HG03095 (cell line): ENCODE data around the gene APBB2.
A peak's percentile ranks its signal among the peaks of the same experiment; 100 is the strongest.

Experiments
- ATAC-seq: cut with Tn5 transposase; IDR thresholded peaks from one replicate; pipeline ENCODE4 v1.9.1; 2021; ENCODE audit warnings: moderate library complexity; ENCODE audit not compliant: unreplicated experiment

The APBB2 gene

GRCh38 chr4:40875507-40876150, 338.7 kb downstream of the APBB2 start:
- no peak for ATAC-seq

- no peak for ATAC-seq
Observed at GRCh38 chr4:40874901-40875300, 339.4 kb downstream of the APBB2 start.

- ATAC-seq: no peak
Observed at GRCh38 chr4:40874331-40874730, 340.0 kb downstream of the APBB2 start.

GRCh38 chr4:40871695-40872250, 342.6 kb downstream of the APBB2 start:
- no peak for ATAC-seq

GRCh38 chr4:40870150-40870549, 344.2 kb downstream of the APBB2 start:
- no peak for ATAC-seq

GRCh38 chr4:40865696-40866095, 348.6 kb downstream of the APBB2 start:
- no peak for ATAC-seq

- ATAC-seq: no peak
Observed at GRCh38 chr4:40864531-40864930, 349.8 kb downstream of the APBB2 start.

- no peak for ATAC-seq
Observed at GRCh38 chr4:40858962-40859361, 355.4 kb downstream of the APBB2 start.

GRCh38 chr4:40857956-40858355, 356.4 kb downstream of the APBB2 start:
- no peak for ATAC-seq

- peak; percentile 83 for ATAC-seq
Observed at GRCh38 chr4:40856840-40857362, 357.4 kb downstream of the APBB2 start.

GRCh38 chr4:40856277-40856839, 358.0 kb downstream of the APBB2 start:
- ATAC-seq: no peak

- ATAC-seq: no peak
Observed at GRCh38 chr4:40850496-40850895, 363.8 kb downstream of the APBB2 start.

GRCh38 chr4:40848940-40849339, 365.4 kb downstream of the APBB2 start:
- ATAC-seq: no peak

- ATAC-seq: no peak
Observed at GRCh38 chr4:40848251-40848650, 366.1 kb downstream of the APBB2 start.

GRCh38 chr4:40846532-40846931, 367.8 kb downstream of the APBB2 start:
- ATAC-seq: no peak

GRCh38 chr4:40845154-40845835, 369.0 kb downstream of the APBB2 start:
- ATAC-seq: no peak

- no peak for ATAC-seq
Observed at GRCh38 chr4:40844261-40844660, 370.1 kb downstream of the APBB2 start.

- no peak for ATAC-seq
Observed at GRCh38 chr4:40843696-40844095, 370.6 kb downstream of the APBB2 start.

GRCh38 chr4:40842725-40843423, 371.5 kb downstream of the APBB2 start:
- ATAC-seq: no peak

- no peak for ATAC-seq
Observed at GRCh38 chr4:40842318-40842717, 372.0 kb downstream of the APBB2 start.

- no peak for ATAC-seq
Observed at GRCh38 chr4:40840985-40841571, 373.3 kb downstream of the APBB2 start.
